Body of pancreas (tissue), 4 donors: ENCODE measurements around the gene ANTXR2. TPM values are rescaled to one million over a fixed set of nuclear protein-coding genes. Genes with fewer than 3 reads are reported as not detected.

Experiments
- ATAC-seq: fragments of 150-250 bp; one replicate; pipeline ENCODE4 v1.9.1; 2016
- DNase-seq, 4 donors: peaks; one replicate each; pipeline ENCODE4 v3.0.0-alpha.2; 2019
- H3K27ac ChIP-seq, 4 donors: fragments of 200-600 bp; sonication (generic); 1 replicate in 3 of 4; 2 replicates in 1 of 4; pipeline versions ENCODE4 v1.5.1 to v1.6.1; 2016 to 2019; ENCODE audit warnings: mild to moderate bottlenecking in 1 of 4, mixed read lengths in 1 of 4, moderate library complexity in 1 of 4
- H3K27me3 ChIP-seq, 2 donors: fragments of 200-600 bp; sonication (generic); one replicate each; pipeline ENCODE4 v1.6.0; 2016; ENCODE audit warnings: mild to moderate bottlenecking in 1 of 2
- H3K36me3 ChIP-seq, 2 donors: fragments of 200-600 bp; sonication (generic); replicated peaks in 1 of 2; 2 replicates each; pipeline ENCODE4 v1.5.1; 2016; ENCODE audit warnings: low read depth in 2 of 2; ENCODE audit not compliant: insufficient read depth in 1 of 2
- H3K4me1 ChIP-seq: fragments of 200-600 bp; sonication (generic); one replicate; pipeline ENCODE4 v1.6.0; 2016
- H3K4me3 ChIP-seq, 2 donors: fragments of 200-600 bp; sonication (generic); 1 replicate in 1 of 2; 2 replicates in 1 of 2; pipeline ENCODE4 v1.5.1; 2016 to 2019
- H3K9me3 ChIP-seq, 3 donors: fragments of 200-600 bp; sonication (generic); 1 replicate in 2 of 3; 2 replicates in 1 of 3; pipeline ENCODE4 v1.5.1; 2016
- POLR2A ChIP-seq, 3 donors: fragments of 450-650 bp; IDR thresholded peaks; one replicate each; pipeline ENCODE4 v1.6.1; 2016; ENCODE audit warnings: antibody characterized with exemption in 3 of 3, mild to moderate bottlenecking in 2 of 3
- intact Hi-C: fragments of 100-400 bp; cut with DNase I; formaldehyde crosslinking; loops from one replicate; pipeline ENCODE4 v1.15.1; 2023
- total RNA-seq, 2 donors: library from RNA; depleted of rRNA; stranded (reverse); fragments of >200 nt; gene quantifications; one replicate each; pipeline ENCODE4 v1.1.0, GENCODE V29; 2016
- TF ChIP-seq, protein P1 (sequence below), 7 experiments: fragments of 450-650 bp in 4 of 7; fragments of 200-600 bp in 3 of 7; sonication (generic) in 3 of 7; IDR thresholded peaks; one replicate each; pipeline ENCODE4 v1.5.1; 2016 to 2019; ENCODE audit warnings: antibody characterized with exemption in 7 of 7

Gene ANTXR2
- total RNA-seq, 2 donors from 2014 or later = 16.9 to 34.6 TPM

DNA sequence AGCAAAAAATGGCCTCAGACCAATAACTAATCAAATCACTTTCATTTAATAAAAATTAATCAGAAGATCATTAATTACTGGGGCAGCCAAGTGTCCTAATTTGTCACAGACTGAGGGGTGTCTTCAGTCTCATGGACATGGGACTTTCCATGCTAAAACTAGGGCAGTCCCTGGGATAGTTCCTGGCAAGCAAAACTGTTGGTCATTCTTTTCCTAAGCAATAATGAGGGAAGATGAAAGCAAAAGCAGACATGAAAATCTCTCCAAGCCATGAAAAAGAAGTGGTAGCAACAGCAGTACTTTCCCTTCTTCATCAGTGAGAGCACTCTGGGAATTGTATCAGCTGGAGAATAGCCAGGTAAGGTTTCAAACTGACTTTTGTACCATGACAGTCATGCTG lies 3.7 kb upstream of the ANTXR2 start:
- Histone ChIP-seq H3K27me3 (no peaks in the 10 kb centered on the region), H3K4me3 (no peak overlapping the region), H3K4me1 (peaks cover 10% of the 10 kb centered on the region), H3K9me3 (no peaks in the 10 kb centered on the region), H3K36me3 (no peaks in the 10 kb centered on the region), H3K27ac (no peak overlapping the region)
- TF ChIP-seq POLR2A (IDR thresholded peaks at IDR 0.05) = no peak
- TF ChIP-seq, protein P1, sequence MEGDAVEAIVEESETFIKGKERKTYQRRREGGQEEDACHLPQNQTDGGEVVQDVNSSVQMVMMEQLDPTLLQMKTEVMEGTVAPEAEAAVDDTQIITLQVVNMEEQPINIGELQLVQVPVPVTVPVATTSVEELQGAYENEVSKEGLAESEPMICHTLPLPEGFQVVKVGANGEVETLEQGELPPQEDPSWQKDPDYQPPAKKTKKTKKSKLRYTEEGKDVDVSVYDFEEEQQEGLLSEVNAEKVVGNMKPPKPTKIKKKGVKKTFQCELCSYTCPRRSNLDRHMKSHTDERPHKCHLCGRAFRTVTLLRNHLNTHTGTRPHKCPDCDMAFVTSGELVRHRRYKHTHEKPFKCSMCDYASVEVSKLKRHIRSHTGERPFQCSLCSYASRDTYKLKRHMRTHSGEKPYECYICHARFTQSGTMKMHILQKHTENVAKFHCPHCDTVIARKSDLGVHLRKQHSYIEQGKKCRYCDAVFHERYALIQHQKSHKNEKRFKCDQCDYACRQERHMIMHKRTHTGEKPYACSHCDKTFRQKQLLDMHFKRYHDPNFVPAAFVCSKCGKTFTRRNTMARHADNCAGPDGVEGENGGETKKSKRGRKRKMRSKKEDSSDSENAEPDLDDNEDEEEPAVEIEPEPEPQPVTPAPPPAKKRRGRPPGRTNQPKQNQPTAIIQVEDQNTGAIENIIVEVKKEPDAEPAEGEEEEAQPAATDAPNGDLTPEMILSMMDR (IDR thresholded peaks at IDR 0.05) = no peak
- intact Hi-C loops = no loop called here
- no peak for DNase-seq
- ATAC-seq = no peak

- Histone ChIP-seq H3K27me3 (no peaks in the 10 kb centered on the region), H3K9me3 (no peaks in the 10 kb centered on the region), H3K4me3 (no peak overlapping the region), H3K36me3 (no peaks in the 10 kb centered on the region), H3K4me1 (peaks cover 16% of the 10 kb centered on the region), H3K27ac (no peak overlapping the region)
- DNase-seq (no peak), ATAC-seq (no peak)
- TF ChIP-seq, protein P1 (IDR thresholded peaks at IDR 0.05) = no peak
- TF ChIP-seq POLR2A (IDR thresholded peaks at IDR 0.05) = no peak
- intact Hi-C loops = no loop called here
Observed at GRCh38 chr4:80075995-80076675, 3.1 kb upstream of the ANTXR2 start.

DNA sequence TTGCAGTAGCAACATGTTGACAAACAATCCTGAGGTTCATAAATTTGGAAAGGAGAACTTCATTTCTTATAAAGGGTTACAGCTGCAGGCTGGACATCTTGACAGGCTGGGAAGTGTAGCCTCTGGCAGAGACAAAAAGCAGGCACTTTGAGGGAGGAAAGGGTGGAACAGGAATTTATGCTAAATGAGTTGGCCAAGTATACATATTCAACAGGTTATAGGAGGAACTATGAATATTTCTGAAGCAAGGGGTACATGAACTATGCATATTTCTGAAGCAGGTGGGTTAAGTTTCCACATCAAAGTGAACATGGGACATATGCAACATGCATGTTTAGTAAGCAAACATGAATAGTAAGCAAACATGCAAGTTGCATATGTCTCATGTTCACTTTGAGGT lies 1.6 kb upstream of the ANTXR2 start:
- no peaks in the 10 kb centered on the region for H3K36me3 ChIP-seq
- TF ChIP-seq POLR2A (IDR thresholded peaks at IDR 0.05) = no peak
- TF ChIP-seq, protein P1 (IDR thresholded peaks at IDR 0.05) = no peak
- no peaks in the 10 kb centered on the region for H3K27me3 ChIP-seq
- H3K4me1 ChIP-seq = peaks cover 19% of the 10 kb centered on the region
- H3K4me3 ChIP-seq = no peak overlapping the region
- DNase-seq (no peak), ATAC-seq (no peak)
- no peak overlapping the region for H3K27ac ChIP-seq
- intact Hi-C loops = no loop called here
- no peaks in the 10 kb centered on the region for H3K9me3 ChIP-seq

DNA sequence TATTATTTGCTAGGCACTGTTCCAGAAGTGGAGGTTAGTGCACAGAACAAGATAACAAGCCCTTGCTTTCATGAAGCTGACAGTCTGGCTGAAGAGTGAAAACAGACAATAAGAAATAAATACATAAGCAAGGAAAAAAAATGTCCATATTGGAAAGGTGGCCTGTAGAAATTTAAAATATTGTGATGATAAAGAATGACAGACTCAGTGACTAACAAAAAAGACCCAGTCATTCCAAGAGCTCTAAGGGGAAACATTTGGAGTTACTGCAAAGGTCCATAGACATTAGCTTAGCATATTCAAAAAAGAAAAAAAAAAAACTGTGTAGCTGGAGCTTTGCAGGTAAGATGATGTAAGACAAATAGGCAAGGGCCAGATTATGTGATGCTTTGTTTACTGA lies 1.0 kb upstream of the ANTXR2 start:
- H3K4me1 ChIP-seq = peaks cover 19% of the 10 kb centered on the region
- intact Hi-C loops = no loop called here
- peak overlapping the region in 1 of 4 donors; percentile 83 for H3K27ac ChIP-seq

More for the DNA sequence above, 1.0 kb upstream of the ANTXR2 start:
- H3K9me3 ChIP-seq = no peaks in the 10 kb centered on the region
- no peak for ATAC-seq
- no peaks in the 10 kb centered on the region for H3K36me3 ChIP-seq
- no peak for TF ChIP-seq POLR2A (IDR thresholded peaks at IDR 0.05)
- TF ChIP-seq, protein P1 (IDR thresholded peaks at IDR 0.05) = no peak
- no peaks in the 10 kb centered on the region for H3K27me3 ChIP-seq
- H3K4me3 ChIP-seq = no peak overlapping the region
- no peak for DNase-seq
